SK-N-SH treated with all-trans-retinoic acid at 6 μM for 48 hours (cell line): ENCODE results near the gene P2RX2.

Source experiments
- OSR1 ChIP-seq: fragments of 250-450 bp; sonication (Bioruptor Pico); IDR thresholded peaks from 2 replicates; pipeline ENCODE4 v1.8.0; 2022; ENCODE audit warnings: moderate library complexity, mild to moderate bottlenecking, inconsistent platforms
- ZFP30 ChIP-seq: fragments of 450-650 bp; formaldehyde crosslinking; IDR thresholded peaks from 2 replicates; pipeline ENCODE4 v1.5.0; 2022; ENCODE audit warnings: mild to moderate bottlenecking, moderate library complexity

- no peak for TF ChIP-seq OSR1
- TF ChIP-seq ZFP30 (CRISPR knock-in tag), result no peak
Observed at GRCh38 chr12:132638541-132639408, 20.2 kb downstream of the P2RX2 start.
